NCI-H2107 treated with DMSO at 0.1 percent for 48 hours (cell line): ENCODE results near the gene BFSP2.
"Not testable (repeated sequence)": the region's sequence is repeated elsewhere in the genome, so short reads cannot be mapped to it uniquely, and the experiment has no call there.

Experiments
- DNase-seq: peaks from one replicate; lab custom pipeline; 2025; ENCODE audit not compliant: unreplicated experiment; lab: John Stamatoyannopoulos, UW

Gene BFSP2

DNA sequence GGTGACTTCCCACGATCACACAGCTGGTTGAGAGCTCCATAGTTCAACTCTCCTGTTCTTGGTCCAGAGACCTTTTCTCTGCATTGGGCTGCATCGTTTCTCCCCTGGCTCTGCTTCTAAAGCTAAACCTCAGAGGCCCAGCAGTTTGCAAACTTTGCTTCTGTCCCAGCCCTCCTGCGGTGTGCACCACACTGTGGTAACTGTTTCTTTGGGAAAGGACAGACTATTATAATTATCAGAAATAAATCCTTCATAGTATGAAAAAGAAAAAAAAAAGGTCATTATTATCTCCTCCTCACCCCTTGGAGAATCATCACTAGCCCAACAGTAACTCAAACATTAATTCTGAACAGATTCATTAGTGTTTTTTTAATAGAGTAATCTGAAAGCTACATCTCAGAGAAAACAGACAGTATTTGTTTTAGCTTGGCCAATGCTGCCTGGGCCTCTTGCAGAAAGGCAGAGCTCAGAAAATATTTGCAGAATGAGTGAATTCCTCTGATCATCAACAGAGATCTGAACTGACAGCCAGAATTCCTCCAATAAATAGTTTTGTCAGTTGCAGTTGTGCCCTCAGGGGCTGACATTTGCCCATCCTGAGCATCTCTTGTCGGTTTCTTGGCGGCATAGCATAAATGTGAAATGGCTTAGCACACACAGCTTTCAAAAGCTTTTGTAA is 52.9 kb downstream of the BFSP2 start:
- DNase-seq: no peak

DNA sequence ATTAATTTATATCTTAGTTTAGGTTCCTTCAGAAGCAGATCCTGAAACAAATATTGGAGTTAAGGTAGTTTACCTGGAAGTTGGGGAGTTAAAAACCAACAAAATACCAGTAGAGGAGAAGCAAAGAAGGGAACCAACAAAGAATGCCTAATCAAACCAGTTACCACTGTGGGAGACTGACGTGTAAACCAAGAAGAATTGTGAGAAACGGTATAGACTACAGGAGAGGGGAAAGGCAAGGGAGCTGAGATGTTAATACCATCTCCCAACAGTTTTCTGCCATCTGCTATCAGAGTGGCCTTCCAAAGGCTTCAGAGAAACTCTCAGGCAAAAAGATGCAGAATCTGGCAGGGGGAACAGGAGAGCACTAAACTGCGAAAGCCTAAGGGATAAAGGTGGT is 53.5 kb downstream of the BFSP2 start:
- DNase-seq: no peak

- DNase-seq: no peak
Measured at GRCh38 chr3:133455281-133455680, 55.4 kb downstream of the BFSP2 start.

- DNase-seq: no peak
Measured at GRCh38 chr3:133455960-133456359, 56.1 kb downstream of the BFSP2 start.

GRCh38 chr3:133457025-133457424 is 57.2 kb downstream of the BFSP2 start:
- no peak for DNase-seq

- DNase-seq: no peak
Measured at GRCh38 chr3:133457465-133458067, 57.7 kb downstream of the BFSP2 start.

DNA sequence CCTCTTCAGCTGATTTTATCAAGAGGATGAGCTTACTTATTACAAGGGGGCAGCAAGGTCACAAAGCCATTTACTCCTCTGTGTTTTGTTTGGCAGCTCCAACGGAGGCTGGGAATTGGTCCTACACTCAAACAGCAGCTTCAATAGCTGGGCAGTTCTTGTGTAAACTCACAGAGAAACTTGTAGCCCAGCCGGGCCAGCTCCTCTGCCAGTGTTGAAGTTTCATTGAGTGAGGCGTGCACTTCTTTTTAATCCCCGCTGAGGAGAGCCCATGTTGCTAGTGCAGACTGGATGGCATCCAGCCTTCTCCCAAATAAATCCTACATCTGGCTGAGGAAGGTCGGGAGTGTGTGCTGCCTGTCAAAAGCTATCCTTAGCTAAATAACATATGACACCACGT is 59.5 kb downstream of the BFSP2 start:
- no peak for DNase-seq

DNA sequence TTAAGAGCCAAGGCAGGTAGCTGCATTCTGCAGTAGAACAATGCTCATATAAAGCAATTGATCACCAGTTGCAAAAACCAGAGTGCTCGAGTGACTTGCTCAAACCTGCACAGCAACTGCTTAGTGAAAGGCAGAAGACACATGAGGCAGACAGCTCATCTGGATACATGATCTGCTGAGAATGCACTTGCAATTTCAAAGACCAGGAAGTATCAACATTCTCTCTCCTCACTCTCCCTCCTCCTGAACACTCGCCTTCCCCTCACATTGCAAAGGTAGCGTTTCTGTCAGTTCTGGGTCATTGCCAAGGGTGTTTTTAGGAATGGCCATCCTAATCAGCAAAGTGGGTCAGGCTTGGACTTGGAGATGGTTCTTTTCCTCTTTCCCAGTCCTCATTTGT is 61.0 kb downstream of the BFSP2 start:
- DNase-seq: no peak

GRCh38 chr3:133461291-133461690 is 61.4 kb downstream of the BFSP2 start:
- no peak for DNase-seq

GRCh38 chr3:133463347-133463860 is 63.5 kb downstream of the BFSP2 start:
- no peak for DNase-seq

DNA sequence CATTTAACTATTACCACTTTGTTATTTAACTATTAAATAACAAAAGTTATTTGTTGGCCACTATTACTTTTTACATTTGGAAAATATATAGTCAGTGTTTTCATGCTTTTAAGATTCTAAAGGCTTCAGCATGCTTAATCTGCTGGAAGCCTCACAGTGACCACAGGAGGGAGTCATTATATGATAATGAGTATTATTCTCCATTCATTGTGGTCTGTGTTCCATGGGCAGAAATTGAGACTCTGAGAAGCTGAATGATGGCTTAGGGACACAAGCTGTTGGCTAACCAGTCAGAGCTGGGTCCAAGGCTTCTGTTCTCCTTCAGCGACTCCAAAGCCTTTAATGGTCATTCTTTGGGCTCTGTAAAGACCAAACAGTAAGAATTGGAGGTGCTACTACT is 64.7 kb downstream of the BFSP2 start:
- DNase-seq: peak; percentile 40

- no peak for DNase-seq
Measured at GRCh38 chr3:133466531-133467386, 66.9 kb downstream of the BFSP2 start.

DNA sequence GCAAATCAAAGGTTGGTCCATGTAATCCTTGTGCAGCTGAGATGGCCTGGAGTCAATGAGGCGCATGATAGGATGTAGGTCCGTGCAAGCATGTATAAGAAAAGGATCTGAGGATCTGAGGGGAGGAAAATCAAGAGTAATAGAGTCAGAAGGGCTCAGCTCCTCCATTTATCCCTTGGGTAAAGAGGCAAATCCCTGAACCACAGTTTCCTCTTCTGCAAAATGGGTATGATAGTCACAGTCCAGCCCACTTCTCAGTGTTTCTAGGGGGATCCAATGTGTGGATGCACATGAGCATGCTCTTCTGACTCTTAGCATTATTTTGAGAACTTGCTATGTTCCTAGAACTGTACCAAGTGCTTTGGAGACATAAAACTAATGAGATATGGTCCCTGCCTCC is 67.9 kb downstream of the BFSP2 start:
- no peak for DNase-seq

- DNase-seq: no peak
Measured at GRCh38 chr3:133468251-133468721, 68.4 kb downstream of the BFSP2 start.

- DNase-seq: no peak
Measured at GRCh38 chr3:133469140-133469731, 69.4 kb downstream of the BFSP2 start.

DNA sequence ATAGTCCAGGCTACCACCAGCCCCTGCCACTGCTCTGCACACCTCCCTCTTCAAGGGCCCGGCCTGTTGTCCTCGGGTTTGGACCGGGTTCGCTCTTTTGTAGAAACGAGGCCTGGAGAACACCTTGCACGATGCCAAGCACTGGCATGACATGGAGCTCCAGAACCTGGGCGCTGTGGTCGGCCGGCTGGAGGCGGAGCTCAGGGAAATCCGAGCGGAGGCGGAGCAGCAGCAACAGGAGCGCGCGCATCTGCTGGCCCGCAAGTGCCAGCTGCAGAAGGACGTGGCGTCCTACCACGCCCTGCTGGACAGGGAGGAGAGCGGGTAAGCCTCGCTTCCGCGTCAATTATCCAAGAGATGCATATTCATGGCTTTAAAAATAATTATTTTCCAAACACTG is 72.4 kb downstream of the BFSP2 start:
- no peak for DNase-seq

- DNase-seq: no peak
Measured at GRCh38 chr3:133472889-133473288, 73.0 kb downstream of the BFSP2 start.

DNA sequence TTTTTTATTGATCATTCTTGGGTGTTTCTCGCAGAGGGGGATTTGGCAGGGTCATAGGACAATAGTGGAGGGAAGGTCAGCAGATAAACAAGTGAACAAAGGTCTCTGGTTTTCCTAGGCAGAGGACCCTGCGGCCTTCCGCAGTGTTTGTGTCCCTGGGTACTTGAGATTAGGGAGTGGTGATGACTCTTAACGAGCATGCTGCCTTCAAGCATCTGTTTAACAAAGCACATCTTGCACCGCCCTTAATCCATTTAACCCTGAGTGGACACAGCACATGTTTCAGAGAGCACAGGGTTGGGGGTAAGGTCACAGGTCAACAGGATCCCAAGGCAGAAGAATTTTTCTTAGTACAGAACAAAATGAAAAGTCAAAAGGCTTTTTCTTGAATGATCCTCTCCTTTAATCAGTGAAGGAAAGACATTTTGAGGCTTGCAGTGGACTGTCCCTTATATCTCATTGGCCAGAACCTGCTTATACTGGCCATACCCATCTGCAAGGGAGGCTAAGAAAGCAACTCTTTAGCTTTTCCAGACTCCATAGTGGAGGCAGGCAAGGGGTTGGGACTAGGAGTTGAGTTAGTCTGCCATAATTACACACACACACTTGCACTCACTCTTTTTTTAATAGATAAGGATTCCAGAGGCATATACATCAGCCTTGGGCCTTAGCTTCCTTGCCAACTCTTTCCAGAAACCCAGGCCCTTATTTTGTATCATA is 73.8 kb downstream of the BFSP2 start:
- DNase-seq: not testable (repeated sequence)

GRCh38 chr3:133474251-133474801 is 74.5 kb downstream of the BFSP2 start:
- DNase-seq: no peak

DNA sequence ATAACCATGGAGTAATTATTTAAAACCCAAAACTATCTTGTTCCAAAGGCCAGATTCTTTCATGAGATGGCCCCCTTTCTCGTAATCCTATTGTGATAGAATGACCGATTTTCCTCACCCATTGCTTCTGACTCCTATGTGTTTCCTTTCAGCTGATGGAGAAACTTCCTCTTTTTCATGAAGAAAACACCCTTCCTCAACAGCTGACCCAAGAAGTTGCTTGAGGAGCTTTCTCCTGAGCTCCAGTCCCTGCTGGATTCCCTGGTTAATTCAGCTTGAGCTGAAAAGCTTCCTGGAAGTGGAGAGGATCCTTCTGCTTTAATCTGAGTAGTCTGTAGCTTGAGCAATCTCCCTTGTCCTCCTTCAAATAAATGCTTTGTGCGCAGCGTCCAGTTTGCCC is 75.0 kb downstream of the BFSP2 start:
- no peak for DNase-seq
